DMS153 (cell line): ENCODE data around the gene LCN2.

Source experiments
- DNase-seq: peaks from one replicate; lab custom pipeline; 2025; lab: John Stamatoyannopoulos, UW

Gene LCN2

DNA sequence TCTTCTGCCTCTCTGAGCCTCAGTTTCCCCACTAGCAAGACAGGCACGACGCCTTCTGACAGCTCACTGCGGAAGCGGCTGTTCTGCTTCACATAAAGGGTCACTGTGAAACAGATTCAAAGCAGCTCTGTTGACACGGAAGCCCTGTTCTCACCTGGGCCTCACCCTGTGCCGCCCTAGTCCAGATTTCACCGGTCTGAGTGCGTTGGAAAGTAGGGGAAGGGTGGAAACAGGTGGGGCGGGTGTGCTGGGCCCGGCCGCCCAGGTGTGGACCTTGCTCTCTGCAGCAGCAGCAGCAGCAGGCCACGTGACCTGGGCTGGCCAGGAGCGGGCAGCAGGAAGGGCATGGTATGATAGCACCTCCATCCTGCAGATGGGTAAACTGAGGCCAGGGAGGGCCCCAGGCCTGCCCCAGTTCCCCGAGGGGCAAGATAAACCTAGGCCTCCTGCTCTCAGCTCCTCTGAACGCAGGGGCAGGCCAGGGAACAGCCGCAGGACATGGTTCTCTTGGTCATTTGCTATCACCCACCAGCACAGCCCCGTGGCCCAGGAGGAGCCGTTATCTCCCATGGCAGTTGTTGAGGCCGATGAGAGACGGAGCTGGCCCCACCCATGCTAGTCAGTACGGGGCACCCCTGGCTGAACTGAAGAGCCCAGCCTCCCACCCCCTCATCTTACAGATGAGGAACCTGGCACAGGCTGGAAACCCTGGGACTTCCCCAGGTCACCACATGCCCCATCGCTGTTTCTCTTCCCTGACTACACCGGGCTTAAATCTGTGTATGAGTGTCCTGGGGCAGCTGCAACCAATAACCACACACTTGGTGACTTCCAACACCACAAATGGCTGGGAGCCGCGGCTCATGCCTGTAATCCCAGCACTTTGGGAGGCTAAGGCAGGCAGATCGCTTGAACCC is 33.8 kb upstream of the LCN2 start:
- no peak for DNase-seq

DNA sequence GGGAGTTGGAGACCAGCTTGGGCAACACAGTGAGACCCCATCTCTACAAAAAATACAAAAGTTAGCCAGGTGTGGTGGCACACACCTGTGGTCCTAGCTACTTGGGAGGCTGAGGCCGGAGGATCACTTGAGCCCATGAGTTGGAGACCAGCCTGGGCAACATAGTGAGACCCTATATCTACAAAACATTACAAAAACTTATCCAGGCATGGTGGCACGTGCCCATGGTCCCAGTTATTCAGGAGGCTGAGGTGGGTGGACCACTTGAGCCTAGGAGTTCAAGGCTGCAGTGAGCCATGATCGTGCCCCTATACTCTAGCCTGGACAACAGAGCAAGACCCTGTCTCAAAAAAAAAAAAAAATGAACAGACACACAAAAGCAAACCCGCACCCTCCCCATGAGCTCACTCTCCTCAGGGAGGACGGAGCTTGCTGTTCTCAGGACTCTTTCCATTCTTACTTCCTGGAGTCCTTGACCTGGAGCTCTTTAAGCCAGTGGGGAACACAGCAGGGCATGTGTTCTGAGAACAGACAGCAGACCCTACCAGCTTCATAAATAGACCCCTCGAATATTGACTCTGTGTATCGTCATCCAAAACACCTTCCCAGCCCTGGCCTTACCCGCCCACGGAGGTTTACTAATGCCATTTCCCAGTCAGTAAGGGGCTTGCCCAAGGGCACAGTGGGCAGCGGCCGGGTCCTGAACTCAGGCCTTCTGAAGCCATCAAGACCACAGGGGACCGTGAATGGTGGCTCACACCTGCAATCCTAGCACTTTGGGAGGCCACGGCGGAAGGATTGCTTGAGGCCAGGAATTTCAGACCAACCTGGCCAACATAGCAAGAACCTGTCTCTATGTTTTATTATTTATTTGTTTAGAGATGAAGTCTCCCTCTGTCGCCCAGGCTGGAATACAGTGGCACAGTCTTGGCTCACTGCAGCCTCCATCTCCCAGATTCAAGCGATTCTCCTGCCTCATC is 32.9 kb upstream of the LCN2 start:
- DNase-seq: no peak

DNA sequence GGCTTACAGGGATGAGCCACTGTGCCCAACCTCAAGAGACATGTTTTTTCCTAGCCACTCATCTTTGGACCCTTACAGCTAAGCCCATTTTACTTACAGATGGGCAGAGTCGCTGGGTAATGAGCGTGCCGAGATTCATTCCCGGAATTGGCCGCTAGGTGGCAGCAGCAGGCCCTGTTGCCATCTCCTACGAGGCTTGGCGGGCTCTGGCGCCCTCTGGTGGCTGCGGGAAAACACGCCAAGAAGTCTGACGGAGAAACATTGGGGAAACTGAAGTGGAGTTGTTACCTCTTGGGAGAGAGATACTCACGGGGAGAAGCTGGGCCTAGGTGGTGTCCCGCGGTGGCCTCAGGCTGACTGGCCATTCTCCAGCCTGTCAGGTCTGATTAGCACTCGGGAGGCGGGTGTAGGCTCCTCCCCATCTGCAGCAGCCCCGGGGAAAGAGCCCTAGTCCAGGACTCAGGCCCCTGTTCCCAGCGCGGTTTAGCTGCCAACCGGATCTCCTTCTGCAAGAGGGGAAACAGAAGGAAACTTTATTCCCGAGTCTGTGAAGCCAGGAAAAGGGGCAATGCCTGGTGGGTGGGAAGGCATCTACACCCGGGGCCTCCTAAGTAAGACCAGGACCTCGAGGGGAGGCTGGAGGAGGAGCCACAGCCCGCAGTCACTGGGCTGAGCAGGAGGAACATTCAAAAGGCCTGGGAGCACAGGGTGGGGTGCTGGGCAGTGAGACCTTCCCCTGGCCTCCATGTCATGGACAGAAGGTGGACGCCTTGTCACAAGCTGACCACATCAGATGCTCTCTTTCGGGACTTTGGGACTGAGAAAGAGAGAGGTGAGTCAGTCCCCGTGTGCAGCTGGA is 31.4 kb upstream of the LCN2 start:
- DNase-seq: peak; percentile 68

DNA sequence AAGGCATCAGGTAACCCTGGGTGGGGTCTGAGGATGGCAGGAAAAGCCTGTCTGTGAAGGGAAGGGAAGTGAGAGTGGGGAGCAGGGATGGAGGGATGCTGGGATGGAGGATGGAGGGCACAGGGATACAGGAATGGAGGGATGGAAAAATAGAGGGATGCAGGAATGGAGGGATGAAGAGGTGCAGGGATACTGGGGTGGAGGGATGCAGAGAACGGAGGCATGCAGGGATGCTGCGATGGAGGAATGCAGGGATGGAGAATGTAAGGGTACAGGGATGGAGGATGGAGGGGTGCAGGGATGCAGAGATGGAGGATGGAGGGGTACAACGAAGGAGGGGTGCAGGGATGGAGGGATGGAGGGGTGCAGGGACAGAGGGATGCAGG is 30.8 kb upstream of the LCN2 start:
- no peak for DNase-seq

DNA sequence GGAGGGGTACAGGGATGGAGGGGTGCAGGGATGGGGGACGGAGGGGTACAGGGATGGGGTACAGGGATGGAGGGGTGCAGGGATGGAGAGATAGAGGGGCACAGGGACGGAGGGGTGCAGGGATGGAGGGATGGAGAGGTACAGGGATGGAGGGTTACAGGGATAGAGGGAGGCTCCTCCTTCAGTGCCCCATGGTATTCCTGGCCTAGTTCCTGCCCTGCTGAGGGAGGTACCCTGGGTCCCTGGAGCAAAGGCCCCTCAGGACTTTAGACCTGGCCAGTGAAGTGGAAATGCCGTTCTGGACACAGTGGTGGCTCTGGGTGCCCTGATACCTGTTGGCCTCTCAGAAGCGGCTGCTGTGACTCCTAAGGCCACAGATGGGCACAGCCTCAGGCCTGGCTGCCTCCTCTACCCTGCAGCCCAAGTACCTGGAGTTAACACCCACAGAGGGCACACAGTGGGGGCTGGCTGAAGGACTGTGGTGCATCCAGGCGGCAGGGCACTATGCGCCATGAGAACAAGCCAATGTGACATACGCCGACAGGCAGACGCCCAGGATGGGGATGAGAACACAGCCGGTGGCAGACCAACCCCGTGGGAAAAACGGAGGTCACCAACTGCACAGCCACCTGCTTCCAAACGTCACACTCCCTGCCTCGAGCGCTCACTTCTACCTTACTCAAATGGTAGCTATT is 30.1 kb upstream of the LCN2 start:
- no peak for DNase-seq

DNA sequence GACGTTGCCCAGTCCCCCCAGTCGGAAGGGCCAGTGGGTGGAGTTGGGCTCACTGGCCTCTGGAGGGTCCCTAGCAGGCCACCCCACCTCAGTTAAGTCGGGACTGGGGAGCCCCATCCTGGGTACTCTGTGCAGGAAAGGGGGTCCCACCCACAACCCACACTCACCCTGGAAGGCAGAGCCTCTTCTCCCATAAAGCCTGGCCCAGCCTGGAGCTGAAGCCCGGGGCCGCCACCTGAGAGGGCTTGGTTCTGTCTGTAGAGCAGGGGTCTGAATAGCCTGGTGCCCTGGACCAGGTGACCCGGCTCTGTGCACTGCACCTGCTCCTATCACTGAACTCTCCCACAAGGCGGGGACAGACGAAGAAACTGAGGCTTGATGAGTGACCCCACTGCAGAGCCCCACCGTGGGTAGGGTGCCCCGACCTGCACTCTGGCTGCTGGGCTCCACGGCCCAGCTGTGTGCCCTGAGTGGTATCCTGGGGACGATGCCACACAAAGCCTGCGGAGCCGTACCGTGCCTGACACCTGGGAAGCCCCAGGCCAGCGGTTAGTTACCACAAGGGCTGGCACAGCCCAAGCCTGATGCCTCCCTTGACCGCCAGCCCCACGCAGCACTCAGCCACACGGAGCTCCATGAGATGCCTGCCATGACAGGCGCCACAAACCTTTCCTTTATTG is 29.1 kb upstream of the LCN2 start:
- no peak for DNase-seq

DNA sequence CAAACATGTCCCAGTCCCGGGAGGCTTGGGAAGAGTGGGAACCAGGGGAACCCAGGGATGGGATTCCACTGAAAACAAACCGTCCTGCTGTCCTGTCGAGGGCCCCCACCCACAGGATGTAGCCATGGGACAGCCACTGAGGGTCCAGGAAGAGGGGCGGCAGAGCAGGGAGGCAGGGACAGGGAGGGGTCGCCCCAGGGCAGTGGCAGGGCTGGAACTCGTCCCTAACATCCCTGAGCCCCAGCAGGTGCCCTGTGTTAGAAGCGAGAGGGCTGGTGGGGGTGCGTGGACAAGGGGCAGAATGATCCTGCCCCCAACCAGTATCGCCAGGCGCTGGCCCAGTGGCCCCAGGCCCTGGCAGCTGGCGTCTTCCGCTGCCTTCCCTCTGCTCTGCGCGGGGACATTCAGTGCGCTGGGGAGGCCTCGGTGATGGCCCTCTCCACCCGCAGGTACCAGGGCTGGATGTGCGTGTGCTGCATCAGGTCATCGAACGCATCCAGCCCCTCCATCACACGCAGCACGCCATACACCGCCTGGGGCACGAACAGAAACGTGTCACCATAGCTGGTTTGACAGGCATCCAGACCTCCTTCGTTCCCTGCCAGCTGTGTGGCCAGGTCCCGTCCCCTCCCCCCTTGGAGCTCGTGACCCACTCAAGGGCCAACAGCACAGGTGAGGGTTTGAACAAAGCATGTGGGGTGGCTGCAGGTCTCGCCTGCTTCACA is 28.4 kb upstream of the LCN2 start:
- DNase-seq: no peak

DNA sequence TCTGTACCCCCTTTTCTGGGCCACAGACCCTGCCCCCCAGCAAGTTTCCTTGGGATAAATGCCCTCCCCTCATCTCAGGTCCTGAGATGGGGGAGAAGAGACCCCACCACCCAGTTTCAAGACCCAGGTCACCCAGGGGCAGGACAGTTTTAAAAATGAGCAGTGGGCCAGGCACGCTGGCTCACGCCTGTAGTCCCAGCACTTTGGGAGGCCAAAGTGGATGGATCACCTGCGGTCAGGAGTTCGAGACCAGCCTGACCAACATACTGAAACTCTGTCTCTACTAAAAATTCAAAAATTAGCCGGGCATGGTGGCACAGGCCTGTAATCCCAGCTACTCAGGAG is 27.8 kb upstream of the LCN2 start:
- DNase-seq: no peak

DNA sequence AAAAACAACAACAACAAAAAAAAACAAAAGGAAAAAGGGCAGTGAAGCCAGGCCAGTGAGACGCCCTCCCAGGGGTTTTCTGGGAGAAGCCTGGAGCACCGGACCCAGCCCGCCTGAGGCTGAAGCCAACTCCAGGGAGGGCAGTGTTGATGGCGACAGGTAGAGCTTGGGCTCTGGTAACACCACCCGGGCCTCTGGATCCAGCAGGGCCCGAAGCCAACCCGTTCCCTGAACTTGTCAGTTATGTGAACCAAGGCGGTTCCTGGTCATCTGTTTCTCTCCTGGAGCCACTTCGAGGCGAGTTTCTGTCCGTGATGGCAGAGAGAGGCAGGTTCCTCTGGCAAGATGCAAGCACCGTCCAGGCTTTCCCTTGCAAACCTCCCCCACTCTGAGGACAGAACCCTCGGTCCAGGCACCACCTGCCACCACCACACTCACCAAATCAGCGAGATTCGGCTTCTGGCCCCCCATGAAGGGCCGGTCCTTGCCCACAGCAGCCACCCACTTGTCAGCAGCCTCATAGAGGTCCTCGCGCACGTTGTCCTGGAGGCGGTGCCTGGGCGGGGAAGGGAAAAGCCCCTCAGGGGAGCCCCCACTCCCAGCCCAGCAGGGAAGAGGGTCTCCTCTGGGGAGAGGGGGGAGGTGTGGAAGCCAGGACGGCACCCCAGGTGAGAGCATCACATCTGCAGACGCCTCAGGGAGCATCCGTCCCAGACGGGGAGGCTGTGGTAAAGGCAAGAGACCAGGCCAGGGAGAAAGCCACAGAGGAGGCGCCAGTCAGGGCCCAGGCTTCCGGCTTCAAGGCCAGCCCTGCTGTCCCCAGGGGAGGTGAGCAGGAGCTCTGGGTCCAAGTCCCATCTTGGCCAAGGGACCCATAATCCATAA is 27.1 kb upstream of the LCN2 start:
- DNase-seq: no peak

DNA sequence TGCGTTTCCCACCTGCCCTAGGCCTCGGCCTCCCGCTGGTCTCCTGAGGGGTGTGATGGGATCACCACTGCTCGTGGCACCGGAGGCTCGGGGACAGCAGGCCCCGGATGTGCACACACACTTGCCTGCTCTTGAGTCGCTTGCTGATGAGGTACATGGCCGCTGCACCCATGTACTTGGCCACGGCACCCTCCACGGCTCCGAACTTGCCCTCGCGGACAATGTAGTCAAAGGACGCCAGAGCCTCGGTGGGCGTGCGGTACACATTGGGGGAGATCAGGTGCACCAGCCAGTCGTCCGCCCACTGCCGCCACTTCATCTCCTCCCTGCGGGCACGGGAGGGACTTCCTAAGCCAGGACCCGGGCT is 26.5 kb upstream of the LCN2 start:
- no peak for DNase-seq

DNA sequence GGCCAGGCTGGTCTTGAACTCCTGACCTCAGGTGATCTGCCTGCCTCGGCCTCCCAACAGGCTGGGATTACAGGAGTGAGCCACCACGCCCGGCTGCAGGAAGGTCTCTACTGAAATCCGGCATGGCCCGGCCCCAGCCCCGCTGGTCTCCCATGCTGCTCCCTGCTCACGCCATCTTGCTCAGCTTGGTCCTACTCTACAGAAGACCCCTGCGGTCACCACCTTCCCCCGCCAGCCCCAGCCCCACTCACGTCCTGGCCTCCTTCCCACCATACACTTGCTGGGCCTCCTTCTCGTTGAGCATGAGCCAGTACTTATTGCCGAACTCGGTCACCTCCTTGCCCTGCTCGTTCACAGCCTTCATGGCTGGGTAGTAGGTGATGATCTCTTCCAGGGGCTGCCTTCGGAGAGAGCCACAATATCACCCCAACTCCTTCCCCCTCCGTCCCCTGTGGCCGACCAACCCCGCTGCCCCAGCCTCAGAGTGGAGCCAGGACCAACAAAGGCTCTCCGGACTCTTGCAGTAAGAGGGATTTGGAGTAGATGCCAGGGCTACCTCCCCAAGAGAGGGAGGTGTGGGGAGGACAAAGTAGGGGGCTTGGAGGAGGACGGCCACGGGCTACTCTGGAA is 25.7 kb upstream of the LCN2 start:
- DNase-seq: no peak

DNA sequence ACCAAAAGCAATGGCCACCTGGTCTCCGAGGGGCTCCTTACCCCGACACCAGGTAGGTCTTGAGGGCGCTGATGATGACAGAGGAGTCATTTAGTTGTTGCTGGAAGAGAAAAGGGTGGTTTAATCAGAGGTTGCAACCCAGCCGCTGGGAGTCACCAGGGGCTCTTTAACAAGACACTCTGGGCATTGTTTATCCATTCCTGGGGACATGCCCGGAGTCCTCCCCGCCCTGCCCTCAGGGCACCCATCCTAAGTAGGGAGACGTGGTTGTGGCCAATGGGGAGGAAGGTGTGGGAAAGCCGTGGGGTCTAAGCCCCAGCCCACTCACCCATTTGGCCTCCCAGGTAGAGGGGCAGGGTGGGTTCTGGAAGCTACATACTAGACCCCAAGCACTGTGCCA is 24.8 kb upstream of the LCN2 start:
- DNase-seq: no peak

DNA sequence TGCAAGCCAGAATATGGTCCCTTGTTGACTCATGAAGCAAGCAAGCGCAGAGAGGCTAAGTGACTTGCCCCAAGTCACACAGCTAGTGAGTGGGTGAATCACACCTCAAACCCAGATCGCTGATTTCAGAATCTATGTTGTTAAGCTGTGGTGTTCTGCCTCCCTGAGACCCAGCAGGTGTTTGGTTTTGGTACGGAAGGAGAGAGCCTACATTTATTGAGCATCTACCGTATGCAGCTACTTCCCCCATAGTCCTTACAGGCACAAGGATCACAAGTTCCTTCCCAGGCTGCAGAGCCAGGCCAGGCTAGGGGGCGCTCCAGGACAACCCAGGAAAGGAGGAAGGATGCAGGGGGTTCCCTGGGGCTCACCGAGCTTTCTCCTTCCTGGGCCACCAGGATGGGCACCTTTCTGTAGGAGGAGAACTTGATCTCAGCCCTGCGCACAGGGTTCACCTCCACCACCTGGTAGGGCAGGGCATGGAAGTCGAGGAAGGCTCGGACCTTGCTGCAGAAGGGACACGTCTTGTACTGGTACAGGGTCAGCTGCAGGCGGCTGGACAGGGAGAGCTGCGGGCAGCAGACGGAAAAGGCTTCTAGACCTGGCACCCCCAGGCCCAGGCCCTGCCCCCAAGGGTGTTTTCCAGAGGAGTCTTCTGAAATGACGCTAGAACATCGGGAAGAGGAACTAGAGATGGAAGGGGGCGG is 24.2 kb upstream of the LCN2 start:
- no peak for DNase-seq

DNA sequence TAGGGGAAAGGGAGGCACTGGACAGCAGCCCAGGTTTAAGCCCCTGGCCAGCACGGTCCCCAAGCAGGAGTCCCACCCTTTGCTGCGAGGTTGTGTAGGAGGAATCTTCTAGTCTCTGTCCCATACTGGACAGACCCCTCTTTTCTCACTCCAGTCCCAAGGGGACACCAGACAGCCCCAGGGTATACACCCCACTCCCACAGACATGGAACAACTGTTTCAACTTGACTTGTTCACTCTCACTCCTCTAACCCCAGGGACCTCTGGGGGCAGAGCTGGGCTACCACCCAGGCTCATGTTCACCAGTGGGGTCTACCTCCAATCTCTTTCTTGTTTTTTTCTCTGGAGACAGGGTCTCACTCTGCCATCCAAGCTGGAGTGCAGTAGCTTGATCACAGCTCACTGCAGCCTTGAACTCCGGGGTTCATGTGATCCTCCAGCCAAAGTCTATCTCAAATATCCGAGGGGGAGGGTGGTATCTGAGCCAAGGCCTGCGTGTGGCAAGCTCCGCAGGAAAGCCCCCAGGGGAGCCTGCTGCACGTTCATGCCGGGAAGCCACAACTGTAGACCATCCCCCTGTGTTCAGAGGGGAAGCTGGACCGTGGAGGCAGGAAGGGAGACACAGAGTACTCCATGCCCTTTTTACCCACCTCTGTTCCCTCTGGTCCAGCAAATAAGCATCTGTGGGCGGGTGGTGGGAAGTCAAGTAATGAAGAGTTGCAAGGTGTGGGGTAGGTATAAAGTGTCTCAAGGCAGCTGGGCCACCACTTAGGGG is 23.5 kb upstream of the LCN2 start:
- DNase-seq: no peak

DNA sequence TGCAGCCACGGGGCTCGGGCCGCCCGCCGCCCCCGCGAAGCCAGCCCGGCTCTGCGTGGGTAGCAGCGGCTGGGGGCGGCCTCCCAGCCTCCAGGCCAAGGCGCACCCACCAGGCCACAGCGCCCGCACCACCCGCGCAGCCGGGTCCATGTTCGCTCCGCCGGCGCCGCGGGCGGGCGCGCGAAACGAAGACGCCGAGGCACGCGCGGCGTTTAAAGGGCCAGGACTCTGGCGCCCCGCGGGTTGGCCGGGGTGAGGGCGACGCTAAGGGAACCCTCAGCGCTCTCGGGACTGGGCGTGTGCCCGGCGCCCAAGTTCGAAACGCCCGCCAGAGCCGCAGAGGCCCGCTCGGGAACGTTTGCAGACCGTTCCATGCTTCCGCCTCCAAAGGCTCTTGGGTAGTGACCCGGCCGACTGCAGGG is 21.7 kb upstream of the LCN2 start, which contains the start of gene PTGES2:
Gene PTGES2 (minus strand): TSS at position 162 of the 422 bp plus-strand sequence. CDS start 12 bp downstream, at position 150.
- DNase-seq: peak; percentile 20

DNA sequence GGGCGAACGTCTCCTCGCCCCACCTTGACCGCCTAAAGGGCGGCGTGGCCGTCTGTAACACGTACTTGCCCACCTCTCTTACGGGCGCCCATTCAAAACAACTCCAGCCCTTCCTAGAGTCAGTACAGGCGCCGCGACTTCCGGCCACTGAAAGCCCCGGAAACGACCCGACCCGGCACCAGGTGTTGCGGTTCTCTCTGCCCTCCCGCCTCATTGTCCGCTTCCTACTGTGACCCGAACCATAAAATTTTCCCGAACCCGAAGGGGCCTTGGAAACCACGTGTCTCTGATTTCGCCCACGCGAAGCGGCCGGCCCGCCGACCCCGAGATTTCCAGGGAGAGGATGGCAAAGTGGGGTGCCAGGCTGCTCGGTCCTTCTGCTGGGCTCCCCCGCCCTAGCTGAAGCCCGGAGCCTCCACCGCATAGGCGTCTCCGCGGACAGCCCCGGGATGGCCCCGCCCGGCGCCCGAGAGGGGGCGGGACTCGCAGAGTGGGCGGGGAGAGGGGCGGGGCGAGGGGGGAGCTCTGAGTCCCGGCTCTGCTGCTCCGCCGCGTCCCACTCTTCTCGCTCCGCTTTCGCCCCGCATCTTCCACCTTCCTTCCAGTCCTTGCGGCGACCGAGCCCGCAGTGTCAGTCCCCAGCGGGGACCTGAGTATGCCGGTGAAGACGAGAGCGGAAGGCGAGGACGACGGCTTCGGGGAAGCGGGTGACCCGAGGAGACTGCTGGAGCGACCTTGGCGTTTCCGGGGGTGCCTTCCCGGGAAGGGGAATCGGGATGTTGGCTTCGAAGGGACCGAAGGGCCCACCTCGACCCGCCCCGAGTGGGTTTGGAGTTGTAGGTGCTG is 21.0 kb upstream of the LCN2 start:
- DNase-seq: peak; percentile 80
